Hepatocyte (in vitro differentiated cells): ENCODE results near the gene NUAK1.

Experiments
- EZH2phosphoT487 ChIP-seq: fragments of 200-600 bp; sonication (generic); IDR thresholded peaks from one replicate; pipeline ENCODE4 v1.6.1; 2018; ENCODE audit warnings: antibody characterized with exemption, mild to moderate bottlenecking, low read depth, moderate library complexity; ENCODE audit not compliant: unreplicated experiment, severe bottlenecking
- TF ChIP-seq, protein P1 (sequence below): fragments of 200-600 bp; sonication (generic); IDR thresholded peaks from 2 replicates; pipeline ENCODE4 v1.5.1; 2016; ENCODE audit warnings: antibody characterized with exemption, mild to moderate bottlenecking; ENCODE audit not compliant: poor library complexity

- TF ChIP-seq, protein P1, sequence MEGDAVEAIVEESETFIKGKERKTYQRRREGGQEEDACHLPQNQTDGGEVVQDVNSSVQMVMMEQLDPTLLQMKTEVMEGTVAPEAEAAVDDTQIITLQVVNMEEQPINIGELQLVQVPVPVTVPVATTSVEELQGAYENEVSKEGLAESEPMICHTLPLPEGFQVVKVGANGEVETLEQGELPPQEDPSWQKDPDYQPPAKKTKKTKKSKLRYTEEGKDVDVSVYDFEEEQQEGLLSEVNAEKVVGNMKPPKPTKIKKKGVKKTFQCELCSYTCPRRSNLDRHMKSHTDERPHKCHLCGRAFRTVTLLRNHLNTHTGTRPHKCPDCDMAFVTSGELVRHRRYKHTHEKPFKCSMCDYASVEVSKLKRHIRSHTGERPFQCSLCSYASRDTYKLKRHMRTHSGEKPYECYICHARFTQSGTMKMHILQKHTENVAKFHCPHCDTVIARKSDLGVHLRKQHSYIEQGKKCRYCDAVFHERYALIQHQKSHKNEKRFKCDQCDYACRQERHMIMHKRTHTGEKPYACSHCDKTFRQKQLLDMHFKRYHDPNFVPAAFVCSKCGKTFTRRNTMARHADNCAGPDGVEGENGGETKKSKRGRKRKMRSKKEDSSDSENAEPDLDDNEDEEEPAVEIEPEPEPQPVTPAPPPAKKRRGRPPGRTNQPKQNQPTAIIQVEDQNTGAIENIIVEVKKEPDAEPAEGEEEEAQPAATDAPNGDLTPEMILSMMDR = no peak
- TF ChIP-seq EZH2phosphoT487 = no peak
These were observed 63.9 kb downstream of the NUAK1 start for GRCh38 chr12:106074706-106075392.
